SK-N-SH (cell line): Measurements from ENCODE around the gene TOM1L2. TPM values are rescaled to one million over a fixed set of nuclear protein-coding genes. Genes with fewer than 3 reads are reported as not detected.
A peak's percentile ranks its signal among the peaks of the same experiment; 100 is the strongest.

Experiments
- CTCF ChIA-PET: fragments of 300-600, 350-600 bp; formaldehyde crosslinking; extraction: SDS; loops from one replicate; lab custom pipeline; 2021; lab: Yijun Ruan, JAX
- POLR2A ChIA-PET: fragments of 350-600 bp; sonication (Branson Sonifier 250); formaldehyde crosslinking; extraction: SDS; loops from one replicate; lab custom pipeline; 2020; ENCODE audit warnings: antibody characterized with exemption, inconsistent platforms; lab: Yijun Ruan, JAX
- DNase-seq: peaks from one replicate; pipeline ENCODE4 v3.0.0; 2012
- H2AFZ ChIP-seq: fragments of 200-600 bp; sonication (generic); 2 replicates; pipeline ENCODE4 v1.8.1; 2016; ENCODE audit warnings: antibody characterized with exemption, mild to moderate bottlenecking, low read depth
- H3F3A ChIP-seq: fragments of 200-600 bp; sonication (generic); replicated peaks from 2 replicates; pipeline ENCODE3; 2016; ENCODE audit warnings: antibody characterized with exemption, mild to moderate bottlenecking; ENCODE audit not compliant: insufficient read depth
- H3K27ac ChIP-seq, 2 experiments: fragments of 200-500 bp in 1 of 2; fragments of 200-600 bp in 1 of 2; sonication (Bioruptor generic) in 1 of 2; sonication (generic), shearing (Covaris generic) in 1 of 2; 2 replicates each; pipeline versions ENCODE4 v1.5.1 to v1.6.1; 2014 to 2016; ENCODE audit warnings: low read depth in 2 of 2, inconsistent platforms in 1 of 2, low read length in 1 of 2, mild to moderate bottlenecking in 1 of 2, mixed read lengths in 1 of 2
- H3K27me3 ChIP-seq: fragments of 200-600 bp; sonication (generic), shearing (Covaris generic); 2 replicates; pipeline ENCODE4 v1.6.1; 2016; ENCODE audit warnings: mixed run types; ENCODE audit not compliant: insufficient read depth
- H3K36me3 ChIP-seq, 2 experiments: fragments of 200-500 bp in 1 of 2; fragments of 200-600 bp in 1 of 2; sonication (Bioruptor generic) in 1 of 2; sonication (generic) in 1 of 2; replicated peaks in 1 of 2; 2 replicates each; pipeline versions ENCODE3 to v1.5.1; 2014 to 2016; ENCODE audit warnings: low read length in 1 of 2, mild to moderate bottlenecking in 1 of 2; ENCODE audit not compliant: insufficient read depth in 2 of 2, control insufficient read depth in 1 of 2
- H3K4me1 ChIP-seq, 2 experiments: fragments of 200-500 bp in 1 of 2; fragments of 200-600 bp in 1 of 2; sonication (Bioruptor generic) in 1 of 2; sonication (generic), shearing (Covaris generic) in 1 of 2; 2 replicates each; pipeline versions ENCODE4 v1.5.1 to v1.6.1; 2014 to 2016; ENCODE audit warnings: low read depth in 1 of 2, low read length in 1 of 2, mixed run types in 1 of 2; ENCODE audit not compliant: insufficient read depth in 2 of 2, control insufficient read depth in 1 of 2
- H3K4me2 ChIP-seq: fragments of 200-600 bp; sonication (generic), shearing (Covaris generic); 2 replicates; pipeline ENCODE4 v1.6.1; 2017; ENCODE audit warnings: mixed run types
- H3K4me3 ChIP-seq, 2 experiments: fragments of 200-500 bp in 1 of 2; fragments of 200-600 bp in 1 of 2; sonication (Bioruptor generic) in 1 of 2; sonication (generic), shearing (Covaris generic) in 1 of 2; 2 replicates each; pipeline versions ENCODE4 v1.5.1 to v1.8.1; 2014 to 2016; ENCODE audit warnings: low read depth in 2 of 2, inconsistent platforms in 1 of 2, low read length in 1 of 2, mild to moderate bottlenecking in 1 of 2, mixed read lengths in 1 of 2, moderate library complexity in 1 of 2
- H3K79me2 ChIP-seq: fragments of 200-600 bp; sonication (generic); 2 replicates; pipeline ENCODE4 v1.8.1; 2017; ENCODE audit warnings: mild to moderate bottlenecking; ENCODE audit not compliant: insufficient read depth
- H3K9ac ChIP-seq: fragments of 200-600 bp; sonication (generic); 2 replicates; pipeline ENCODE4 v1.6.1; 2017; ENCODE audit warnings: mixed run types
- H3K9me2 ChIP-seq: fragments of 200-600 bp; sonication (generic); 2 replicates; pipeline ENCODE4 v1.6.1; 2017; ENCODE audit warnings: mixed run types
- H3K9me3 ChIP-seq: fragments of 200-600 bp; sonication (generic); 2 replicates; pipeline ENCODE4 v1.6.1; 2017; ENCODE audit warnings: mixed run types, mild to moderate bottlenecking, moderate library complexity
- H4K20me1 ChIP-seq: fragments of 200-600 bp; sonication (generic); 2 replicates; pipeline ENCODE4 v1.6.1; 2017; ENCODE audit warnings: mild to moderate bottlenecking, mixed run types; ENCODE audit not compliant: insufficient read depth
- EP300 ChIP-seq, 2 experiments: IDR thresholded peaks; 2 replicates each; pipeline versions ENCODE4 v1.4.0 to v1.6.1; 2012; ENCODE audit warnings: borderline replicate concordance in 1 of 2, low read depth in 1 of 2, low read length in 1 of 2
- FOSL2 ChIP-seq: IDR thresholded peaks from 2 replicates; pipeline ENCODE4 v1.4.0; 2012; ENCODE audit warnings: low read depth, mild to moderate bottlenecking, moderate library complexity, borderline replicate concordance
- FOXM1 ChIP-seq: IDR thresholded peaks from 2 replicates; pipeline ENCODE4 v1.4.0; 2012; ENCODE audit warnings: low read depth, mild to moderate bottlenecking
- GATA2 ChIP-seq: sonication (generic); formaldehyde crosslinking; IDR thresholded peaks from 2 replicates; pipeline ENCODE4 v1.5.0; 2020; ENCODE audit warnings: mild to moderate bottlenecking, missing genetic modification reagents
- MEF2A ChIP-seq: IDR thresholded peaks from 2 replicates; pipeline ENCODE4 v1.4.0; 2012; ENCODE audit warnings: low read depth, borderline replicate concordance
- NRF1 ChIP-seq: IDR thresholded peaks from 2 replicates; pipeline ENCODE4 v1.6.1; 2012; ENCODE audit warnings: low read depth, mild to moderate bottlenecking, low read length
- RAD21 ChIP-seq: IDR thresholded peaks from 2 replicates; pipeline ENCODE4 v1.6.1; 2012; ENCODE audit warnings: mild to moderate bottlenecking, low read length
- RCOR1 ChIP-seq: fragments of 150-350 bp; IDR thresholded peaks from 2 replicates; pipeline ENCODE4 v1.6.1; 2017; ENCODE audit warnings: antibody characterized with exemption, low read length
- SIN3A ChIP-seq: IDR thresholded peaks from 2 replicates; pipeline ENCODE4 v1.6.1; 2012; ENCODE audit warnings: low read depth, mild to moderate bottlenecking, low read length, moderate library complexity, borderline replicate concordance
- TCF12 ChIP-seq: IDR thresholded peaks from 2 replicates; pipeline ENCODE4 v1.4.0; 2012
- WGBS: methylation state at CpG from one replicate; pipeline ENCODE4 v1.1.6; 2017; ENCODE audit warnings: low lambda C conversion rate; 5-methylcytosine and 5-hydroxymethylcytosine counted together
- polyA plus RNA-seq, 3 experiments: library from polyadenylated mRNA; depleted of rRNA; stranded (reverse); fragments of >200 nt; gene quantifications; 2 replicates each; pipeline ENCODE4 v1.2.3, GENCODE V29; 2012
- TF ChIP-seq, protein P1 (sequence below): IDR thresholded peaks from 2 replicates; pipeline ENCODE4 v1.4.0; 2012; ENCODE audit warnings: low read depth
- TF ChIP-seq, protein P2 (sequence below): IDR thresholded peaks from 2 replicates; pipeline ENCODE4 v1.4.0; 2012; ENCODE audit warnings: low read depth, borderline replicate concordance
- TF ChIP-seq, protein P3 (sequence below): IDR thresholded peaks from 2 replicates; pipeline ENCODE4 v1.6.1; 2012; ENCODE audit warnings: mild to moderate bottlenecking, low read depth, low read length, moderate library complexity
- TF ChIP-seq, protein P4 (sequence below): fragments of 200-600 bp; sonication (generic); IDR thresholded peaks from 2 replicates; pipeline ENCODE4 v1.6.1; 2017; ENCODE audit warnings: antibody characterized with exemption, mild to moderate bottlenecking, moderate library complexity

TOM1L2 gene
- polyA plus RNA-seq, 1 of the 3 experiments (the other 2 are of a cell fraction), result 85.4 TPM

DNA sequence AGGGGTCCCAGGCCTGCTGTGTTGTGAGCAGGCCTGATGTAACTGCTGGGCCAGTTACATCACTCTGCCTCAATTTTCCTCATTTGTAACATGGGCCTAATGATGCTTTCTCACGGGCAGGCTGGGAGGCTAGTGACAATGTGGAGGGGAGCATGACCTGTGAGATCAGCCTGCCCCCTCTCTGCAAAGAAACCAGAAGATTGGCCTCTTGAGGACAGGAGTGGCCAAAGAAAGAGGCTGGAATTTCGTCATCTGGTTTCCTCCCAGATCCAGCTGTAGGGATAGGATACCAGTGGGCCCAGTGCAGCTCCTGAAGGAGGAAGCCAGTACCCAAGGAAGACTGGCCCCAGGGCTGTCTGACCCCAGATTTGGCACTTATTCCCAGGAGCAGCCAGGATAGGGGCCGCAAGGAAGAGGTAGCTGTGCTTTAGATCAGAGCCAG lies 134.8 kb downstream of the TOM1L2 start (continued):
- TF ChIP-seq FOSL2 (no peak), EP300 (IDR thresholded peaks at IDR 0.05; ENCODE audit: borderline replicate concordance in 1 of 2, low read depth in 1 of 2, low read length in 1 of 2) (no peak)
- TF ChIP-seq, all 33 proteins: peak for 0

DNA sequence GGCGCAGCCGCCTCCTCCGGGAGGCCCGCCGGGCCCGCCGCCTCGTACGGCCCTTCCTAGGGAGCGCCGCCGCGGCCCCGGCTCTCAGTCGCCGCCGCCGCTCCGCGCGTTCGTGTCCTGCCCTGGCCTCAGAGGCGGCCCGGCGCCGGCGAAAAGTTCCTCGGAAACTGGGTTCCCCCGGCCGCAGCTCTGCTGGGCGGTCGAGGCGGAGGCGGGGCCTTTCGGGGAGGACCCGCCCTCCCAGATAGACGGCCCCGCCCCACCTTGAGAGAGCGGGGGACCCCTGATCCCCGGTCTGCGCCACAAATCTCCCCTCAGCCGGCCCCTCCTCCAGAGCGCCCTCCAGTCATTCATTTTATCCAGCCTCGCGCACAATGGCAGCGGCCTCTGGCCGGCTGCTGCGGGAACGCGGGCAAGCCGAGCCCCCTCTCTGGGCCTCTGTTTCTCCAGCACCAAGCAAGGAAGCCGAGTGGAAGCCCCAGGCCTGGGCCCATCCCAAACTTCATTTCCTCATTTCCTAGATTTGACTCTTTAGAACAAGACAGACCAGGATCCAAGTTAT lies 135.3 kb downstream of the TOM1L2 start, which contains the start of gene SREBF1:
SREBF1 (minus strand) TSS at position 169 of the 562 bp plus-strand sequence. CDS start 169 bp downstream, outside the sequence.
- H3K4me1 ChIP-seq, result peaks cover 22 to 64% of the 10 kb centered on the region in 2 experiments; a peak in 3 of 4 replicates
- peak within 1 kb of the TSS; percentile 75 to 79 for H3K4me3 ChIP-seq
- H3K79me2 ChIP-seq, result peaks cover 6% of the 10 kb centered on the region; the same call in 1 of the 2 replicates
- H3K27me3 ChIP-seq, result no peaks in the 10 kb centered on the region
- peak within 1 kb of the TSS; percentile 61; the same call in 1 of the 2 replicates for H2AFZ ChIP-seq
- WGBS, result 21% methylated on average over 14 of the region's 52 CpGs
- DNase-seq, result peak; percentile 87
- H3K4me2 ChIP-seq, result peak within 1 kb of the TSS; percentile 94
- no peaks in the 10 kb centered on the region for H3K9me3 ChIP-seq
- peaks cover 17% of the 10 kb centered on the region for H3F3A ChIP-seq
- peak within 1 kb of the TSS; percentile 88 for H3K9ac ChIP-seq
- ChIA-PET POLR2A (interaction anchor here (0.6 to 4.0 kb wide), 26 partner anchors 10 to 171 kb away, joined by 3 to 44 read pairs (median 6); no protein-coding TSS in a partner anchor), CTCF (interaction anchor here (0.6 to 5.2 kb wide), 12 partner anchors 8 to 156 kb away, joined by 3 to 32 read pairs (median 5); partner anchors contain the start of gene RAI1)
- H4K20me1 ChIP-seq, result no peaks in the 10 kb centered on the region
- TF ChIP-seq, protein P1, sequence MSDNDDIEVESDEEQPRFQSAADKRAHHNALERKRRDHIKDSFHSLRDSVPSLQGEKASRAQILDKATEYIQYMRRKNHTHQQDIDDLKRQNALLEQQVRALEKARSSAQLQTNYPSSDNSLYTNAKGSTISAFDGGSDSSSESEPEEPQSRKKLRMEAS, result peak; percentile 16
- TF ChIP-seq RCOR1, result 0 out of 2 replicates have a peak, but pooled peaks have one; percentile 44
- TF ChIP-seq, protein P2, sequence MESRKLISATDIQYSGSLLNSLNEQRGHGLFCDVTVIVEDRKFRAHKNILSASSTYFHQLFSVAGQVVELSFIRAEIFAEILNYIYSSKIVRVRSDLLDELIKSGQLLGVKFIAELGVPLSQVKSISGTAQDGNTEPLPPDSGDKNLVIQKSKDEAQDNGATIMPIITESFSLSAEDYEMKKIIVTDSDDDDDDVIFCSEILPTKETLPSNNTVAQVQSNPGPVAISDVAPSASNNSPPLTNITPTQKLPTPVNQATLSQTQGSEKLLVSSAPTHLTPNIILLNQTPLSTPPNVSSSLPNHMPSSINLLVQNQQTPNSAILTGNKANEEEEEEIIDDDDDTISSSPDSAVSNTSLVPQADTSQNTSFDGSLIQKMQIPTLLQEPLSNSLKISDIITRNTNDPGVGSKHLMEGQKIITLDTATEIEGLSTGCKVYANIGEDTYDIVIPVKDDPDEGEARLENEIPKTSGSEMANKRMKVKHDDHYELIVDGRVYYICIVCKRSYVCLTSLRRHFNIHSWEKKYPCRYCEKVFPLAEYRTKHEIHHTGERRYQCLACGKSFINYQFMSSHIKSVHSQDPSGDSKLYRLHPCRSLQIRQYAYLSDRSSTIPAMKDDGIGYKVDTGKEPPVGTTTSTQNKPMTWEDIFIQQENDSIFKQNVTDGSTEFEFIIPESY, result no peak
- TF ChIP-seq TCF12, result no peak
- no peaks in the 10 kb centered on the region for H3K36me3 ChIP-seq
- H3K27ac ChIP-seq, result peak within 1 kb of the TSS; percentile 69 to 95
- H3K9me2 ChIP-seq, result no peaks in the 10 kb centered on the region

DNA sequence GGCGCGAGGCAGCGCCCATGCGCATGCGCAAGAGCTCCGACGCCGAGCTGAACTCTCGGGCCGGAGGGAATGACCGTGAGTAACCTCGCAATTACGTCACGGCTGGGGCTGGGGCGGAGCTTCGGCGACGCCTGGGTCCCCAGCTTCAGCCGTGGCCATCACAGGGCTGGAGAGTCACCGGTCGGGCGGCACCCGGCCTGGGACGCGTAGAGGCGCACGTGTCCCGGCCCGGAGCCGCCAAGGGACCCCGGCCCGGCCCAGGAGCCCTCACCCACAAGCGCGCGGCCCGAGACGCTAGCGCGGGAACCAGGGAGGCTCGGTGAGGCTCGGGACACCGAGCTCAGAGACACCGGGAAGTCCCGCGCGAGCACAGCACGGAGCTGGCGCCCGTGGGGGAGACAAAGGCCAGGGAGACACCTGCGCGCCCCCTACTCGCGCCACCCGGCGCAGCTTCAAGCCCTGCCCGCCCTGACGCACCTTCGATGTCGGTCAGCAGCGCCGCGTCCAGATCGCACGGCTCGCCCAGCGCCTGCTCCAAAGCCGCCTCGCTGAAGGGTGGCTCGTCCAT lies 135.9 kb downstream of the TOM1L2 start:
- ChIA-PET CTCF (interaction anchor here (0.9 to 5.2 kb wide), 11 partner anchors 9 to 155 kb away, joined by 3 to 32 read pairs (median 4); partner anchors contain the start of gene RAI1), POLR2A (interaction anchor here (0.6 to 4.0 kb wide), 34 partner anchors 10 to 481 kb away, joined by 3 to 44 read pairs (median 5); no protein-coding TSS in a partner anchor)
- H3K9me3 ChIP-seq, result no peaks in the 10 kb centered on the region
- H3K27ac ChIP-seq, result peak overlapping the region; percentile 69 to 95
- WGBS, result 0% methylated on average over 5 of the region's 69 CpGs
- no peaks in the 10 kb centered on the region for H4K20me1 ChIP-seq
- peak overlapping the region; percentile 94 for H3K4me2 ChIP-seq
- H2AFZ ChIP-seq, result peak overlapping the region; percentile 61; the same call in 1 of the 2 replicates
- H3K9me2 ChIP-seq, result no peaks in the 10 kb centered on the region
- peak; percentile 96 for DNase-seq
- no peaks in the 10 kb centered on the region for H3K36me3 ChIP-seq
- H3K27me3 ChIP-seq, result no peaks in the 10 kb centered on the region
- peaks cover 17% of the 10 kb centered on the region for H3F3A ChIP-seq
- H3K4me3 ChIP-seq, result peak overlapping the region; percentile 75 to 79
- H3K4me1 ChIP-seq, result peaks cover 22 to 63% of the 10 kb centered on the region in 2 experiments; a peak in 3 of 4 replicates
- H3K9ac ChIP-seq, result peak overlapping the region; percentile 88
- peaks cover 6% of the 10 kb centered on the region; the same call in 1 of the 2 replicates for H3K79me2 ChIP-seq
- TF ChIP-seq, protein P3, sequence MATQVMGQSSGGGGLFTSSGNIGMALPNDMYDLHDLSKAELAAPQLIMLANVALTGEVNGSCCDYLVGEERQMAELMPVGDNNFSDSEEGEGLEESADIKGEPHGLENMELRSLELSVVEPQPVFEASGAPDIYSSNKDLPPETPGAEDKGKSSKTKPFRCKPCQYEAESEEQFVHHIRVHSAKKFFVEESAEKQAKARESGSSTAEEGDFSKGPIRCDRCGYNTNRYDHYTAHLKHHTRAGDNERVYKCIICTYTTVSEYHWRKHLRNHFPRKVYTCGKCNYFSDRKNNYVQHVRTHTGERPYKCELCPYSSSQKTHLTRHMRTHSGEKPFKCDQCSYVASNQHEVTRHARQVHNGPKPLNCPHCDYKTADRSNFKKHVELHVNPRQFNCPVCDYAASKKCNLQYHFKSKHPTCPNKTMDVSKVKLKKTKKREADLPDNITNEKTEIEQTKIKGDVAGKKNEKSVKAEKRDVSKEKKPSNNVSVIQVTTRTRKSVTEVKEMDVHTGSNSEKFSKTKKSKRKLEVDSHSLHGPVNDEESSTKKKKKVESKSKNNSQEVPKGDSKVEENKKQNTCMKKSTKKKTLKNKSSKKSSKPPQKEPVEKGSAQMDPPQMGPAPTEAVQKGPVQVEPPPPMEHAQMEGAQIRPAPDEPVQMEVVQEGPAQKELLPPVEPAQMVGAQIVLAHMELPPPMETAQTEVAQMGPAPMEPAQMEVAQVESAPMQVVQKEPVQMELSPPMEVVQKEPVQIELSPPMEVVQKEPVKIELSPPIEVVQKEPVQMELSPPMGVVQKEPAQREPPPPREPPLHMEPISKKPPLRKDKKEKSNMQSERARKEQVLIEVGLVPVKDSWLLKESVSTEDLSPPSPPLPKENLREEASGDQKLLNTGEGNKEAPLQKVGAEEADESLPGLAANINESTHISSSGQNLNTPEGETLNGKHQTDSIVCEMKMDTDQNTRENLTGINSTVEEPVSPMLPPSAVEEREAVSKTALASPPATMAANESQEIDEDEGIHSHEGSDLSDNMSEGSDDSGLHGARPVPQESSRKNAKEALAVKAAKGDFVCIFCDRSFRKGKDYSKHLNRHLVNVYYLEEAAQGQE, result no peak
- TF ChIP-seq NRF1, result peak; percentile 97
- TF ChIP-seq SIN3A, result peak; percentile 58; the same call in 1 of the 2 replicates
- TF ChIP-seq RAD21, result peak; percentile 11
- no peak for TF ChIP-seq TCF12
- no peak; a peak in 1 of 4 replicates for TF ChIP-seq EP300 (IDR thresholded peaks at IDR 0.05; ENCODE audit: borderline replicate concordance in 1 of 2, low read depth in 1 of 2, low read length in 1 of 2)
- no peak for TF ChIP-seq MEF2A
- no peak for TF ChIP-seq FOXM1
- TF ChIP-seq, protein P4, sequence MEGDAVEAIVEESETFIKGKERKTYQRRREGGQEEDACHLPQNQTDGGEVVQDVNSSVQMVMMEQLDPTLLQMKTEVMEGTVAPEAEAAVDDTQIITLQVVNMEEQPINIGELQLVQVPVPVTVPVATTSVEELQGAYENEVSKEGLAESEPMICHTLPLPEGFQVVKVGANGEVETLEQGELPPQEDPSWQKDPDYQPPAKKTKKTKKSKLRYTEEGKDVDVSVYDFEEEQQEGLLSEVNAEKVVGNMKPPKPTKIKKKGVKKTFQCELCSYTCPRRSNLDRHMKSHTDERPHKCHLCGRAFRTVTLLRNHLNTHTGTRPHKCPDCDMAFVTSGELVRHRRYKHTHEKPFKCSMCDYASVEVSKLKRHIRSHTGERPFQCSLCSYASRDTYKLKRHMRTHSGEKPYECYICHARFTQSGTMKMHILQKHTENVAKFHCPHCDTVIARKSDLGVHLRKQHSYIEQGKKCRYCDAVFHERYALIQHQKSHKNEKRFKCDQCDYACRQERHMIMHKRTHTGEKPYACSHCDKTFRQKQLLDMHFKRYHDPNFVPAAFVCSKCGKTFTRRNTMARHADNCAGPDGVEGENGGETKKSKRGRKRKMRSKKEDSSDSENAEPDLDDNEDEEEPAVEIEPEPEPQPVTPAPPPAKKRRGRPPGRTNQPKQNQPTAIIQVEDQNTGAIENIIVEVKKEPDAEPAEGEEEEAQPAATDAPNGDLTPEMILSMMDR, result no peak
- TF ChIP-seq GATA2 (CRISPR knock-in tag), result no peak
